AG08395 (cell line): ENCODE results near the gene AHCYL2.
"Not testable (repeated sequence)": the region's sequence is repeated elsewhere in the genome, so short reads cannot be mapped to it uniquely, and the experiment has no call there.

Source experiments
- DNase-seq: peaks from one replicate; pipeline ENCODE4 v3.0.0; 2012; ENCODE audit warnings: mixed read lengths, low spot score

Gene AHCYL2

GRCh38 chr7:129353104-129353503, 128.3 kb downstream of the AHCYL2 start:
- DNase-seq = peak; percentile 4

- DNase-seq = no peak
Observed at GRCh38 chr7:129354428-129355157, 129.8 kb downstream of the AHCYL2 start.

DNA sequence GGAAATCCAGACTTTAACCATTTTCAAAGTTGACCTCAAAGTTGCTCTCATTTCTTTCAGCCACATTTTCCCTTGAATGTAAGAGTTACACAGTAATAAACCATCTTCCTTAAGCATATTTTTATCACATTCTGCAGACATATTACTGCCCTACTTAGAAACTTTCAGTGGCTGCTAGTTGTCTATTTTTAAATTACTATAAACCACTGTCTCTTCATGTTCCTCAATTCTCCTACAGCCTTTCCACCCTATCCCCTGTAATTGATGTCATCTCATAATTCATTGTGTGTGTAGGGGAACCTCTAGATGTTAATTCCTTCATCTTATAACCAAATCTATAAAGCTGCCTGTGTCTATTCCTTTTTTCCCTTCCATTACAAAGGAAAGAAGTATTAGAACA, 131.3 kb downstream of the AHCYL2 start:
- DNase-seq = no peak

GRCh38 chr7:129359176-129359575, 134.3 kb downstream of the AHCYL2 start:
- no peak for DNase-seq

GRCh38 chr7:129359638-129360037, 134.8 kb downstream of the AHCYL2 start:
- no peak for DNase-seq

DNA sequence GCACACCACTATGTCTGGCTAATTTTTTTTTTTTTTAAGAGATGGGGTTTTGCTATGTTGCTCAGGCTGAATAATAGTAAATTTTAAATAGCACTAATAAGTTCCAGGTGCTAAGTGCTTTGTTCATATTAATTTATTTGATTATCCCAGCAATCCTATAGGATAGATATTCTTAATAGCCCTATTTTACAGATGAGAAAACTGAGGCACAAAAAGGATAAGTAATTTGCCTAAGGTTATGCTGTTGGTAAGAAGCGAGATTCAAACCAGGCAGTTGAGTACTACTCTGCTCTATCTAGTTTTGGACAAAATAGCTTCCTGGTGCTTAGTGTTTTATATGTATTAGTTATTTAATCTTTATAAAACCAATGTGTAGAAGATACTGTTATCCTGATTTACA, 136.9 kb downstream of the AHCYL2 start:
- no peak for DNase-seq

- DNase-seq = no peak
Observed at GRCh38 chr7:129362496-129362895, 137.7 kb downstream of the AHCYL2 start.

GRCh38 chr7:129367349-129367699, 142.5 kb downstream of the AHCYL2 start:
- no peak for DNase-seq

- peak; percentile 77 for DNase-seq
Observed at GRCh38 chr7:129367700-129368388, 143.0 kb downstream of the AHCYL2 start.

DNA sequence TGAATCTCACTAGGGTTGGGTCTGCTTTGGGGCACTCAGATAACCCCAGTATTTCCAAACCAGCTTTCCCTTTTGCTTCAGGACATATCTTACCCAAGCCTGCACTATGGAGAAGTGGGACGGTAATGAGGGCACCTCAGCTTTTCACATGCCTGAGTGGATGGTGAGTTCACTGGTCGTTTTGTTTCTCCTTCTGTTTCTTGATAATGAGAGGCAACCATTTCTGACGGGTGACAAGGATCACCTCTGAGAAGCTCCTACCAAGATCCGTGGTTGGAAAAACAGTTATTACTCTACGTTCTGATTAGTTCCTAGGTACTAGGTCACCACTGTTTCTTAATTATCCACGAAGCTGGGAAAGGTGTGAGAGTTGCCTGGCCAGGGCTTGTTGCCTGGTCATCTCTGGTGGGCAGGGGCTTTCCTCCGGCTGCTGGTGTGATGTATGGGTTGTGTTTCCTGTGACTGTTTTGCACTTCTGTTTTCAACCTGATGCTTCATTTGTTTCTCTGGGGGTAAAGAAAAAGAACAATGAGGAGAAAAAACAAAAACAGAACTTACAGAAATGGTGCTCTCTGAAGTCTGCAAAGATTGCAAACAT, 143.7 kb downstream of the AHCYL2 start:
- DNase-seq = no peak

DNA sequence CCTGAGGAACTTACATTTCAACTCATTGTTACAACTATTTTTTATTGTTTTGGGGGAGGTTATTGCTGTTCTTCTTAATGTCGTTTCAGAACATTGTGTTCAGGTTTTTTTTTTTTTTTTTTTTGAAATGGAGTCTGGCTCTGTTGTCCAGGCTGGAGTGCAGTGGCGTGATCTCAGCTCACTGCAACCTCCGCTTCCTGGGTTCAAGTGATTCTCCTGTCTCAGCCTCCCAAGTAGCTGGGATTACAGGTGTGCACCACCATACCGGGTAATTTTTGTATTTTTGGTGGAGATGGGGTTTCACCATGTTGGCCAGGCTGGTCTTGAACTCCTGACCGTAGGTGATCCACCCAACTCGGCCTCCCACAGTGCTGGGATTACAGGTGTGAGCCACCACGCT, 144.6 kb downstream of the AHCYL2 start:
- DNase-seq = not testable (repeated sequence)

- no peak for DNase-seq
Observed at GRCh38 chr7:129370812-129371211, 146.0 kb downstream of the AHCYL2 start.

DNA sequence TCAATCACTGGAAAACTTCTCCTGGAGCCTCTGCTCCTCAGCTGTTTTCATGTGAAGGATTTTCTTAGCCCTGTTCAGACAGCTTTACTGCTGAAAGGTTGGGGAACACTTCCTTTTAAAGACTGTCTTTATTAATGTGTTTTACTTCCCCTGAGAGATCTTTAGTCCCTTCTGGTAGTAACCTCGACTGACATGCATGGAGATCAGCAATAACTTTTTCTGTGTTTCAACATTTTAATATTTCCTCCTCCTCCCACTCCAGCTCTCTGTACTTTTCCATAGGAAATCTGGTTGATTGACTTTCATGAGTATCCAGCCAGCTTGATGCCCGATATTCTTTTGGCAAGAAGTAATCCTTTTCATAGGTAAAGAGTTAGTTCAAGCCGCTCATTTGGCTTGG, 146.7 kb downstream of the AHCYL2 start:
- no peak for DNase-seq

DNA sequence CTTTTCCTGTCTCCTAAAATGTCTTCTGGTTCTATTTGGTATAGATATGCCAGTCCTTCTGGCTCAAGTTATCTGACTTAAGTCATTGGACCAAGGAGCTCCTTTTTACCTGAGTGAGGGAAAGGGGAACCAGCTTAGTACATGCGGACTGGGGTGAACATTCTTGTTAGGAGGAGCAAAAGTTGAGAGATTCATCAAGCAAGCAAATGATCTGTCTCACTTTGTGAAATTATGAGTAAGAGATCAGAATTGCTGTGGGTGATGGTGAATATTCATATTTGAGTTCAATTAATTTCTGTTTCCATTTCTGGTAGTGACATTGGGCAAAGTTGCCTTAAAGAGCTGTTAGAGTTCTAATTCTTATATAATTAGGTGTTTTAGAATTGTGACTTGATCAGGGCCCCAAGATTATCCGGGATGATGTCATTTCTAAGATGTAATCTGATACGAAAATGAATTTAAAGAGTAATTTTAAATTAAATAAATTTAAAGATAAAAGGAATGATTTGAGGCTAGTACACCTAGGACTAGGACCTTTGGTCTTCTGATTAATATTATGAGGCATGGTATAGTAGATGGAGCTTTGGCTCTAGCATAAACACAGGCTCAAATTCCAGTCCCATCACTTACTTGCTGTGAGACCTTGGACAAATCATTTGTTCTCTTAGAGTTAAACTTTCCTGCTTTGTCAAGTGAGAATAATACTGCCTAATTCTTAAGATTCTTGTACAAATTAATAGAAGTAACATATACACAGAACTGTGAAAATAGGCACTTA, 149.0 kb downstream of the AHCYL2 start:
- DNase-seq = no peak

DNA sequence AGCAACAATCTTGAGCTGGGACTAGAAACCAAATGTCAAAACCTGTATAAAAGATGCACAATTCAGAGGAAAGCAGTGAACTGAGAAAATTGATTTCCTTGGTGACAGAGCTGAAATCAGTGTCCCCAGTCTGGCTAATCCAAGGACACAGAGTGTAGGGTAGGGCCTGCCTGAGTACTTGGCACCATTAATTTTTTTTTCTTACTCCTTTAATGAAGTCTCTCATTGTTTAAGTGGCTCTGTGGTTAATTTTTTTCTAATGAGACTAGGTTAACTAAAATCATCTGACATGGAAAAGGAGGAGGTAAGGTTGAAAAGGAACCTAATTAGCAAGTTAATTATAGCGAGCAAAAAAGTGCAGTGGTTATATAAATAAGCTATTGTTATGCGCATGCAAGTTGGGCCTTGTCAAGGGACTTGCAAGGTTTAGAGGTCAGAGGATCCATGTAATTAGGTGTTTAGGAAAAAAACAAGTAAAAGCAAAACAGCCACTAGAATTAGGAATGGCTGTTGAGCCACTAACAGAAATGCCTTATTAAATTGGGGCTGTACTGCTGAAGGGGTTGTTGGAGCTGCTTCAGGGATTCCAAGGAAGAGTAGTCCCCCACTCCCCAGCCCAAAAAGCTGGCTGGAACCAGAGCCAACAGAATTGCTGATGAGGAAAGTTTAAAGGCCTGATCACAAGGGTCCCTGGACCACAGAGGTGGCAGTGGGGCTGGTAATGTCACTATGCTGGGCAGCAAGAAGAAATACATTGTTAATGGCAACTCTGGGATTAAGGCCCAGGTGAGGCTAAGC, 150.5 kb downstream of the AHCYL2 start:
- no peak for DNase-seq

- peak; percentile 17 for DNase-seq
Observed at GRCh38 chr7:129376076-129376777, 151.4 kb downstream of the AHCYL2 start.

GRCh38 chr7:129376778-129377700, 152.2 kb downstream of the AHCYL2 start:
- peak; percentile 3 for DNase-seq

GRCh38 chr7:129381710-129382484, 157.1 kb downstream of the AHCYL2 start:
- no peak for DNase-seq

DNA sequence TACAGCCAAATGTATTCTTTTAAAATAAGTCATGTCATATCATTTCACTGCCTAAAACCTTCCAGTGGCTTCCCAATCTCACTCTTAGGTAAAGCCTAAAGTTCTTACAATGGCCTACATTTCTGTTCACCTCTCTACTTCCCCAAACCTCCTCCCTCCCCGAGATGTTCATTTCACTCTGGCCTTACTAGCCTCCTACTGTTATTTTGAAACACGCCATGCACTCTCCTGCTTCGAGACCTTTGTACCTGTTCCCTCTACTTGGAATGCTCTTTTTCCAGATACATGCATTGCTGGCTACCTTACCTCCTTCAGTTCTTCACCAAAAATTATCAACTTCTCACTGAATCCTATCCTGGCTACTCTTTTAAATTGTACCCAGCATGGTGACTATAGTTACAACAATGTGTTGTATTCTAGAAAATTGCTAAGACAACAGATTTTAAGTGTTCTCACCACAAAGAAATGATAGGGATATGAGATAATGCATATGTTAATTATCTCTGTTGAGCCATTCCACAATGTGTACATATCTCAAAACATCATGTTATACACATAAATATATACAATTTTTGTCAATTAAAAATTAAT, 158.8 kb downstream of the AHCYL2 start:
- no peak for DNase-seq
